GM18511 (cell line): ENCODE data around the gene TXNDC2.

ENCODE experiments used
- ATAC-seq: cut with Tn5 transposase; IDR thresholded peaks from one replicate; pipeline ENCODE4 v1.9.1; 2021; ENCODE audit warnings: mild to moderate bottlenecking, moderate library complexity; ENCODE audit not compliant: unreplicated experiment

The TXNDC2 gene

GRCh38 chr18:9859232-9859631 is 26.5 kb upstream of the TXNDC2 start:
- ATAC-seq: no peak

- no peak for ATAC-seq
Measured at GRCh38 chr18:9860682-9861081, 25.1 kb upstream of the TXNDC2 start.

GRCh38 chr18:9861157-9861556 is 24.6 kb upstream of the TXNDC2 start:
- peak; percentile 81 for ATAC-seq

GRCh38 chr18:9861933-9862332 is 23.8 kb upstream of the TXNDC2 start:
- peak; percentile 67 for ATAC-seq

GRCh38 chr18:9862686-9863085 is 23.1 kb upstream of the TXNDC2 start:
- no peak for ATAC-seq

GRCh38 chr18:9863282-9863681 is 22.5 kb upstream of the TXNDC2 start:
- ATAC-seq: no peak

- no peak for ATAC-seq
Measured at GRCh38 chr18:9865764-9866490, 19.8 kb upstream of the TXNDC2 start.

GRCh38 chr18:9866627-9867026 is 19.1 kb upstream of the TXNDC2 start:
- no peak for ATAC-seq

GRCh38 chr18:9867071-9867594 is 18.6 kb upstream of the TXNDC2 start:
- ATAC-seq: no peak

- no peak for ATAC-seq
Measured at GRCh38 chr18:9868857-9869714, 16.7 kb upstream of the TXNDC2 start.

- ATAC-seq: peak; percentile 80
Measured at GRCh38 chr18:9869715-9870430, 15.9 kb upstream of the TXNDC2 start.

- ATAC-seq: peak; percentile 39
Measured at GRCh38 chr18:9870431-9871008, 15.3 kb upstream of the TXNDC2 start.

- ATAC-seq: no peak
Measured at GRCh38 chr18:9871244-9871746, 14.5 kb upstream of the TXNDC2 start.

GRCh38 chr18:9872823-9873222 is 12.9 kb upstream of the TXNDC2 start:
- no peak for ATAC-seq

GRCh38 chr18:9874728-9875127 is 11.0 kb upstream of the TXNDC2 start:
- no peak for ATAC-seq

GRCh38 chr18:9876212-9876866 is 9.4 kb upstream of the TXNDC2 start:
- no peak for ATAC-seq

- no peak for ATAC-seq
Measured at GRCh38 chr18:9876867-9877654, 8.7 kb upstream of the TXNDC2 start.

GRCh38 chr18:9877655-9878014 is 8.1 kb upstream of the TXNDC2 start:
- no peak for ATAC-seq

- no peak for ATAC-seq
Measured at GRCh38 chr18:9878095-9878494, 7.7 kb upstream of the TXNDC2 start.
